Progenitor cell of endocrine pancreas (in vitro differentiated cells): ENCODE measurements around the gene KLHL22. TPM values are rescaled to one million over a fixed set of nuclear protein-coding genes. Genes with fewer than 3 reads are reported as not detected.
A peak's percentile ranks its signal among the peaks of the same experiment; 100 is the strongest.
"Not testable (repeated sequence)": the region's sequence is repeated elsewhere in the genome, so short reads cannot be mapped to it uniquely, and the experiment has no call there.

Experiments used
- DNase-seq: peaks from one replicate; pipeline ENCODE4 v3.0.0; 2021; ENCODE audit warnings: low spot score; ENCODE audit not compliant: unreplicated experiment
- H3K27ac Mint-ChIP-seq: 2 replicates; pipeline ENCODE4 v1.8.0; 2021; ENCODE audit warnings: mild to moderate bottlenecking, moderate library complexity, mixed read lengths
- H3K27me3 Mint-ChIP-seq: 2 replicates; pipeline ENCODE4 v1.8.0; 2021; ENCODE audit warnings: mixed read lengths
- H3K36me3 Mint-ChIP-seq: 2 replicates; pipeline ENCODE4 v1.8.0; 2022; ENCODE audit warnings: mixed read lengths; ENCODE audit not compliant: insufficient read depth
- H3K4me1 Mint-ChIP-seq: 2 replicates; pipeline ENCODE4 v1.8.0; 2021; ENCODE audit warnings: low read depth, mixed read lengths
- H3K4me3 Mint-ChIP-seq: 2 replicates; pipeline ENCODE4 v1.8.0; 2021; ENCODE audit warnings: low read depth, mild to moderate bottlenecking, moderate library complexity, mixed read lengths
- H3K9me3 Mint-ChIP-seq: 2 replicates; pipeline ENCODE4 v1.8.0; 2021; ENCODE audit warnings: low read depth, mixed read lengths
- long read RNA-seq: library from polyadenylated mRNA; unstranded; transcript quantifications from one replicate; pipeline ENCODE4 v2.0.0, GENCODE V29; 2020
- total RNA-seq: library from RNA; stranded (reverse); gene quantifications from 2 replicates; pipeline ENCODE4 v1.2.1, GENCODE V29; 2021
- TF ChIP-seq, protein P1 (sequence below): fragments of 200-600 bp; sonication (generic); IDR thresholded peaks from one replicate; pipeline ENCODE4 v1.5.0; 2021; ENCODE audit warnings: antibody characterized with exemption, mild to moderate bottlenecking; ENCODE audit not compliant: unreplicated experiment

The KLHL22 gene, protein sequence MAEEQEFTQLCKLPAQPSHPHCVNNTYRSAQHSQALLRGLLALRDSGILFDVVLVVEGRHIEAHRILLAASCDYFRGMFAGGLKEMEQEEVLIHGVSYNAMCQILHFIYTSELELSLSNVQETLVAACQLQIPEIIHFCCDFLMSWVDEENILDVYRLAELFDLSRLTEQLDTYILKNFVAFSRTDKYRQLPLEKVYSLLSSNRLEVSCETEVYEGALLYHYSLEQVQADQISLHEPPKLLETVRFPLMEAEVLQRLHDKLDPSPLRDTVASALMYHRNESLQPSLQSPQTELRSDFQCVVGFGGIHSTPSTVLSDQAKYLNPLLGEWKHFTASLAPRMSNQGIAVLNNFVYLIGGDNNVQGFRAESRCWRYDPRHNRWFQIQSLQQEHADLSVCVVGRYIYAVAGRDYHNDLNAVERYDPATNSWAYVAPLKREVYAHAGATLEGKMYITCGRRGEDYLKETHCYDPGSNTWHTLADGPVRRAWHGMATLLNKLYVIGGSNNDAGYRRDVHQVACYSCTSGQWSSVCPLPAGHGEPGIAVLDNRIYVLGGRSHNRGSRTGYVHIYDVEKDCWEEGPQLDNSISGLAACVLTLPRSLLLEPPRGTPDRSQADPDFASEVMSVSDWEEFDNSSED
- total RNA-seq: 47.3 and 51.6 TPM in 2 replicates
- long read RNA-seq, transcript KLHL22-201 (7 exons, 2,616 nt): major isoform, 10 of 26 reads
- long read RNA-seq, partial matches to known transcripts: 7 of 26 reads
- long read RNA-seq, other reads (novel, unspliced or antisense): 8 of 26 reads

DNA sequence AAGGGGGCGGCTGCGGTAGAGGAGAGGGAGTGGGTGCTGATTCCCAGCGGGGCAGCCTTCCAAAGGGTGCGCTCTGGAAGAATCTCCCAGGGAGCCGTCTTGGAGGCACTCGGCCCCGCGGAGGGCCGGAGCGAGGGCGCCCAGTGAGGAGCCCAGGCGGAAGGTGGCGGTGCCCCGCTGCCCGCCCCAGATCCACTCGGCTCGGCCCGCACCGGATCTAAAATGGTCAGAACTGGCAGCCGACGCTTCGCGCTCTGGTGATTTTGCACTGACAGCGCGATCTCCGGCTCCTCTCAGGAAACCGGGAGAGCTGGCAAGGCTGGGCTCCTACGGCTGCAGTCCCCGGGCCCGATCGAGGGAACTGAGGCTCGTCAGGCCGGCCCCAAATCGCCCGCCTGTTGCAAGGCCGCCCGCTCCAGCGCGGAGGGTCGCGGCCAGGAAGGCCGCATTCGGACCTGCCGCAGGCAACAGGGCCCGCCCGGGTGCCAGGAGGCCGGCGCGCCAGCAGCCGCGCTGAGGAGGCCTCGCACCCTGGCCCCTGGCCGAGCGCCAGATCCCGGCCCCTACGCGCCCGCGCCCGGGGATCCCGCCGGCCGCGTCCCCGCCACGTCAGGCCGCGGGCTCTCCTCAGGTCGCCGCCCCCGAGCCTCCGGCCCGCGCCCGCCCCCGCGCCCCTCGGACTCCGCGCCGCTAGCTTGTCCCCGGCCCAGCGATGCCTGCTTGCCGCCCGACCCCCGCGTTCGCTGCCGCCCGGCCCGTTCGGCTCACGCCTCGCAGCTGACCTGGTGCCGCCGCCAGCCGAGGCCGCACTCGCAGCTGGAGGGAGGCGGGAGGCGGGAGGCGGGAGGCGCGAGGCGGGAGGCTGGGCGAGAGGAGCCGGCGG lies at the start of gene KLHL22:
Gene KLHL22 (minus strand): TSS at position 818 of the 883 bp plus-strand sequence. CDS start 6,584 bp downstream, outside the sequence.
- TF ChIP-seq, protein P1, sequence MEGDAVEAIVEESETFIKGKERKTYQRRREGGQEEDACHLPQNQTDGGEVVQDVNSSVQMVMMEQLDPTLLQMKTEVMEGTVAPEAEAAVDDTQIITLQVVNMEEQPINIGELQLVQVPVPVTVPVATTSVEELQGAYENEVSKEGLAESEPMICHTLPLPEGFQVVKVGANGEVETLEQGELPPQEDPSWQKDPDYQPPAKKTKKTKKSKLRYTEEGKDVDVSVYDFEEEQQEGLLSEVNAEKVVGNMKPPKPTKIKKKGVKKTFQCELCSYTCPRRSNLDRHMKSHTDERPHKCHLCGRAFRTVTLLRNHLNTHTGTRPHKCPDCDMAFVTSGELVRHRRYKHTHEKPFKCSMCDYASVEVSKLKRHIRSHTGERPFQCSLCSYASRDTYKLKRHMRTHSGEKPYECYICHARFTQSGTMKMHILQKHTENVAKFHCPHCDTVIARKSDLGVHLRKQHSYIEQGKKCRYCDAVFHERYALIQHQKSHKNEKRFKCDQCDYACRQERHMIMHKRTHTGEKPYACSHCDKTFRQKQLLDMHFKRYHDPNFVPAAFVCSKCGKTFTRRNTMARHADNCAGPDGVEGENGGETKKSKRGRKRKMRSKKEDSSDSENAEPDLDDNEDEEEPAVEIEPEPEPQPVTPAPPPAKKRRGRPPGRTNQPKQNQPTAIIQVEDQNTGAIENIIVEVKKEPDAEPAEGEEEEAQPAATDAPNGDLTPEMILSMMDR: no peak
- peak within 1 kb of the TSS; percentile 89 for H3K4me3 Mint-ChIP-seq
- no peaks in the 10 kb centered on the region for H3K27me3 Mint-ChIP-seq
- no peak for DNase-seq
- H3K4me1 Mint-ChIP-seq: peaks cover 11% of the 10 kb centered on the region
- peak within 1 kb of the TSS; percentile 97 for H3K27ac Mint-ChIP-seq
- no peaks in the 10 kb centered on the region for H3K9me3 Mint-ChIP-seq
- H3K36me3 Mint-ChIP-seq: peaks cover 1% of the 10 kb centered on the region

DNA sequence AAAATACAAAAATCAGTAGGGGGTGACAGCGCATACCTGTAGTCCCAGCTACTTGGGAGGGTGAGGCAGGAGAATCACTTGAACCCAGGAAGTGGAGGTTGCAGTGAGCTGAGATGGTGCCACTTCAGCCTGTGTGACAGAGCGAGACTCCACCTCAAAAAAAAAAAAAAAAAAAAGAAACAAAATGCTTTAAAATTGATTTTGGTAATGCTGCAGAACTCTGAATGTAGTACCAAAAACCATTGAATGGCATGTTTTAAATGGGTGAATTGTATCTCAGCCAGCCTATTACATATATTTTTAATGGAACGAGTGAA lies 49.7 kb upstream of the KLHL22 start:
- DNase-seq, H3K27me3 Mint-ChIP-seq, H3K4me1 Mint-ChIP-seq, H3K27ac Mint-ChIP-seq, H3K9me3 Mint-ChIP-seq, H3K4me3 Mint-ChIP-seq: not testable (repeated sequence)
- H3K36me3 Mint-ChIP-seq: peaks cover 18% of the 10 kb centered on the region

DNA sequence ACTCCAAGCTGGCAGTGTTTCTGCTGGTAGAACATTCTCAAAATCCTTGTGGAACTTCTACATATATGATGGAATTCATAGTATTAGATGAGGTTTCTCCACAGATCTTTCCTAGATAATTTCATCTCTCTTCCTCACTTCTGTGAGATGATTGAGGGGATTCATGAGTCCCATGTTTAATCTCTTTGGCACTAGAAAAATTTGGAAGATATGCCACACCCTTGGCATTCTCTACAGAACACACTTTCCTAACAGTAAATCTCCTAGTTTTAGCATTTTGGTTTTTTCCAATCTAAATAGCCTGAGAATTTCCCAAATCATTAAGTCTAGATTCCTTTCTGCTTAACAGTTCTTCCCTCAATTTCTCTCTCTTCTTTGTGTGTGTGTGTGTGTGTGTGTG lies 47.1 kb upstream of the KLHL22 start:
- no peak overlapping the region for H3K4me3 Mint-ChIP-seq
- no peak overlapping the region for H3K27ac Mint-ChIP-seq
- H3K4me1 Mint-ChIP-seq: no peaks in the 10 kb centered on the region
- H3K27me3 Mint-ChIP-seq: no peaks in the 10 kb centered on the region
- TF ChIP-seq, protein P1: no peak
- no peak for DNase-seq
- H3K9me3 Mint-ChIP-seq: no peaks in the 10 kb centered on the region
- peaks cover 20% of the 10 kb centered on the region for H3K36me3 Mint-ChIP-seq

DNA sequence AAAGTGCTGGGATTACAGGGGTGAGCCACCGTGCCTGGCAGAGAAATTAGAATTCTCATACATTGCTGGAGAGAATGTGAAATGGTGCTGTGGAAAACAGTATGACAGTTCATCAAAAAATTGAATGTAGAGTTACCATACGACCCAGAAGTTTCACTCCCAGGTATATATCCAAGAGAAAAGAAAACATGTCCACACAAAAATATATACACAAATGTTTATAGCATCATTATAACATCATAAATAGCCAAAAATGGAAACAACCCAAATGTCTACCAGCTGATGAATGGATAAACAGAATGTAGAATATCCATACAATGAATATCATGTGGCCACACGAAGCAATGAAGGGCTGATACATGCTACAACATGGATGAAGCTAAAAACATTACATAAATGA lies 46.5 kb upstream of the KLHL22 start:
- no peak for DNase-seq
- H3K36me3 Mint-ChIP-seq: peaks cover 23% of the 10 kb centered on the region
- TF ChIP-seq, protein P1: no peak
- no peaks in the 10 kb centered on the region for H3K27me3 Mint-ChIP-seq
- H3K27ac Mint-ChIP-seq: no peak overlapping the region
- H3K9me3 Mint-ChIP-seq: no peaks in the 10 kb centered on the region
- H3K4me1 Mint-ChIP-seq: no peaks in the 10 kb centered on the region
- H3K4me3 Mint-ChIP-seq: no peak overlapping the region

DNA sequence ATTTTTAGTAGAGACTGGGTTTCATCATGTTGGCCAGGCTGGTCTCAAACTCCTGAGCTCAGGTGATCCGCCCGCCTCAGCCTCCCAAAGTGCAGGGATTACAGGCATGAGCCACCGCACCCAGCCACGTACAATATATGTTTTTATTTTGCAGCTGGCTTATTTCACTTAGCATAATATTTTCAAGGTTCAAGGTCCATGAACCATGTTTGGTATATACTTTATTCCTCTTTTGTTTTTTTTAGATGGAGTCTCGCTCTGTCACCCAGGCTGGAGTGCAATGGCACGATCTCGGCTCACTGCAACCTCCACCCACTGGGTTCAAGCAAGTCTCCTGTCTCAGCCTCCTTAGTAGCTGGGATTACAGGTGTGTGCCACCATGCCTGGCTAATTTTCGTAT lies 43.3 kb upstream of the KLHL22 start:
- not testable (repeated sequence) for H3K9me3 Mint-ChIP-seq, H3K27me3 Mint-ChIP-seq, H3K4me3 Mint-ChIP-seq, H3K27ac Mint-ChIP-seq, H3K4me1 Mint-ChIP-seq, DNase-seq
- peaks cover 21% of the 10 kb centered on the region for H3K36me3 Mint-ChIP-seq

DNA sequence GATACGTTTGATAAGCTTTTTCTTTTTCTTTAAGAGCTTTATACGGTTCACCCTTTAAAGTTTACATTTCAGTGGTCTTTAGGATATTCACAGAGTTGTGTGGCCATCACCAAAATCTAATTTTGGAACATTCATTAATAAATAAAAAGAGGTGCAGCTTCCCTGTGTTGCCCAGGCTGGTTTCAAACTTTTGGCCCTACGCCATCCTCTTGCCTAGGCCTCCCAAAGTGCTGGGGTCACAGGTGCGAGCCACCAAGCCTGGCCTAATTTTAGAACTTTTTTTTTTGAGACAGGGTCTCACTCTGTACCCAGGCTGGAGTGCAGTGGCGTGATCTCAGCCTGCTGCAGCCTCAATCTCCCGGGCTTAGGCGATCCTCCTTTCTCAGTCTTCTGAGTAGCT lies 42.4 kb upstream of the KLHL22 start:
- Mint-ChIP-seq H3K4me3 (no peak overlapping the region), H3K27ac (no peak overlapping the region), H3K4me1 (no peaks in the 10 kb centered on the region), H3K36me3 (peaks cover 20% of the 10 kb centered on the region), H3K9me3 (no peaks in the 10 kb centered on the region), H3K27me3 (no peaks in the 10 kb centered on the region)
- TF ChIP-seq, protein P1: no peak
- DNase-seq: no peak
